Measurements from ENCODE around the gene TTC34.

Gene TTC34

GRCh38 chr1:2642560-2643413 is 158.7 kb downstream of the TTC34 start:
- peak; percentile 98 for DNase-seq (ENCODE audit: insufficient read length, low spot score)
- TF ChIP-seq POLR2A (IDR thresholded peaks at IDR 0.05; ENCODE audit: low read depth, low read length) = peak; percentile 42; the same call in 1 of the 2 replicates
- no peak for FAIRE-seq

DNA sequence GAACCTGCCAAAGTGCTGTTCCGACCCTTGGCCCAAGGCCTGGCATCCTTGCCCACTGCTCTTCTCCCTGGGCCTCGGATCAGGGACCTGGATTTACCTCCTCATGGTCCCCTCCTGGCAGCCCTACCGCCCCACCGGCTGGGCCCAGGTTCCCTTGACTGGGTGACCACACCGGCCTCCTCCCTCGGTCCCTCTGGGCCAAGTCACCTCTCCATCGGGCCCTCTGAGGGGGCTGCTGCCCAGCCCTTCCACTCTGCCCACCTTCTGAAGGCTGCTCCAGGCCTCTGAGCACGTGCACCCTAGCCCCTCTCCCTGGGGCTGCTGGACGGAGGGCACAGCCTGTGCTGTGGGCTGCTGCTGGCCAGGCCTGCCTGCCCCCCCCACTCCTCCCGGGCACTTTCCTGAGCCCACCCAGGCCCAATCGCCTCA is 159.3 kb downstream of the TTC34 start:
- no peak for TF ChIP-seq POLR2A (IDR thresholded peaks at IDR 0.05; ENCODE audit: low read depth, low read length)
- DNase-seq (ENCODE audit: insufficient read length, low spot score) (no peak), FAIRE-seq (no peak)

DNA sequence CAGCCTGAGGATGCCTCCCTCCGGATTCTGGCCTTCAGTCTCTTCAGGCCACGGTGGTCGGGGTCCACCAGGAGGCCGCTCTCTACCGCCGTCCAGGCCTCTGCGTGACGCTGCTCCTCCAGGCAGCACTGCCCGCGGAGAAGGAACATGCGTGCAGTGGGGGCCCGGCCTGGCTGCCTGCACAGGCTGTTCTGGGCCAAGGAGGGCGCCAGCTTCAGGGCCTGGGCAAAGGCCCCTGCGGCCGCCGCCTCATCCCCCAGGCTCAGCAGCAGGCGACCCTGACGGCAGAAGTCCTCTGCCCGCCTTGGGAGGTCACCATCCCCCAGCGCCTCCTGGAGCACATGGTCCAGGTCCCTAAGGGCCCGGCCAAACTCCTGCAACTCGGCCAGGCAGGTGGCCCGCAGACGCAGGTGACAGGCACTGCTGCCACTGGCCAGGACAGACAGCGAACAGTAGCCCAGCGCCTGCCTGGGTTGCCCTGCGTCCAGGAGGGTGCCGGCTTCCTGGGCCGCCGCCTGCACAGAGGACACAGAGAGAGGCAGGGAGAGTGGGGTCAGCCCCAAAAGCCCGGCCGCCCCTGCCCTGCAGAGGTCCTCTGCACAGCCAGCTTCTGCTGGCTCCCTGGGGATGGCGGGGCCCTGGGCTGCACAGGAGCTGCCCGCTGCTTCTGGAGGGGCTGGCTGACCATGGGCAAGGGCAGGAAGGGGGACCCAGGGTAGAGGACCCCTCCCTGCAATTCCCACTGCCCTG is 159.9 kb downstream of the TTC34 start:
- FAIRE-seq (no peak), DNase-seq (ENCODE audit: insufficient read length, low spot score) (no peak)
- TF ChIP-seq POLR2A (IDR thresholded peaks at IDR 0.05; ENCODE audit: low read depth, low read length) = no peak

- TF ChIP-seq POLR2A (IDR thresholded peaks at IDR 0.05; ENCODE audit: low read depth, low read length) = no peak
- no peak for FAIRE-seq
- no peak for DNase-seq (ENCODE audit: insufficient read length, low spot score)
These were observed 160.9 kb downstream of the TTC34 start for GRCh38 chr1:2640626-2641025.

DNA sequence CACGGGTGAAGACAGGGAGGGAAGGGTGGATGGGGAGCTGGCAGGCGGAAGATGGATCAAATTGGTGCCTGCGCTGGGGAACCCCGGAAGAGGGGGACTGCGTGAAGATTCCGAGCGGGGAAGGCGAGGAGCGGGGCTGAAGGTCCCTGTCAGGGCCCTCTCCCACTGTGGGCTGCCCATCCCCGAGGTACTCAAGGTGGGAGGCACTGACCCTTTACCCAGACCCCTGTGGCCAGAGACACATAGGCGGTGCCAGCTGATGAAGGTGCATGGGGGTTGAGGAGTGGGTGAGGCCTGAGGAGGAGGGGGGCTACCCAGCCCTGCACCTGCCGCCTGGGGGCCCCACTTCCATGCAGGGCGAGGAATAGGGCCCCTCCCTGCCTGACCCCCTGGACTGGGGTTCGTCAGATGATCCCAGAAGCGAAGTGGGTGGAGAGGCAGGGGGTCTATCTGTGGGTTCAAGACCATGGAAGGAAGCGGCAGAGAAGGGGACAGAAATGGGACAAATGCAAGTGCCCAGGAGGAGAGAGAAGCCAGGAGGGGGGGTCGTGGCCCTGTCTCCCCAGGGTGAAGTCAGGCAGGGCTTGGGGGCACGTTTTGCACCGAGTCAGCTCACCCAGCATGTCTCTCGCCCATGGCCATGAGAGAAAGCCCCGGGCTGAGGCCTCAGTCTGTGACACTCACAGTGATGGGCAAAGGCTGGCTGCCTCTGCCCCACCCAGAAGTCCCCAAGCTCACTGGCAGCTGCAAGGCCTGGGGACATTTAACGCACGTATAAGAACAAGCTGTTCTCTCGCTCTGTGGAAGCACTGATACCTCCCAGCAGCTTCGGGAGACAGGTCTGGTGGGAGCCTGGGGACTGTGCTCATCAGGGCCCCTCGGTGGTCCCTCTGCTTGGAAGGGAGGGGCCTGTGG is 161.6 kb downstream of the TTC34 start:
- FAIRE-seq (no peak), DNase-seq (ENCODE audit: insufficient read length, low spot score) (no peak)
- no peak for TF ChIP-seq POLR2A (IDR thresholded peaks at IDR 0.05; ENCODE audit: low read depth, low read length)

DNA sequence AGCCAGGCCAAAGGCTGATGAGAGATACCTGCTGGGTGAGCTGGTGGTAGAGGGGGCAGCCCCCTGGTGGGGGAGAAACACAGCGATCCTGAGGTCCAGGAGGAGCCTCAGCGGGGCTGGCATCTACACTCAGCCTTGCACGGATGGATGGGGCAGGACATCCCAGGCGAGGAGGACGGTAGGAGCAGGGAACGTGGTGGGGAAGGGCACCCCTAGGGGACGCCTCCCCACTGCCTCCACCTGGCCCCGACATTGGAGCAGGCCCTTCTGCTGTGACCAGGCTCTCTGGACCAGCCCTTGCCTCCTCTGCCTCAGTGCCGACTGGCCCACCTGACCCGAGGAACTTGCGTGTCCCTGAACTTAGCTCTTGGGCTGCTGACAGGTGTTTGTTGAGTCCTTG is 162.3 kb downstream of the TTC34 start:
- DNase-seq (ENCODE audit: insufficient read length, low spot score) = no peak
- no peak for FAIRE-seq
- no peak for TF ChIP-seq POLR2A (IDR thresholded peaks at IDR 0.05; ENCODE audit: low read depth, low read length)

- FAIRE-seq (no peak), DNase-seq (ENCODE audit: insufficient read length, low spot score) (no peak)
- no peak for TF ChIP-seq POLR2A (IDR thresholded peaks at IDR 0.05; ENCODE audit: low read depth, low read length)
These were observed 162.9 kb downstream of the TTC34 start for GRCh38 chr1:2638466-2639115.

GRCh38 chr1:2637442-2638145 is 163.9 kb downstream of the TTC34 start:
- no peak for DNase-seq (ENCODE audit: insufficient read length, low spot score)
- TF ChIP-seq POLR2A (IDR thresholded peaks at IDR 0.05; ENCODE audit: low read depth, low read length) = no peak
- FAIRE-seq = no peak

DNA sequence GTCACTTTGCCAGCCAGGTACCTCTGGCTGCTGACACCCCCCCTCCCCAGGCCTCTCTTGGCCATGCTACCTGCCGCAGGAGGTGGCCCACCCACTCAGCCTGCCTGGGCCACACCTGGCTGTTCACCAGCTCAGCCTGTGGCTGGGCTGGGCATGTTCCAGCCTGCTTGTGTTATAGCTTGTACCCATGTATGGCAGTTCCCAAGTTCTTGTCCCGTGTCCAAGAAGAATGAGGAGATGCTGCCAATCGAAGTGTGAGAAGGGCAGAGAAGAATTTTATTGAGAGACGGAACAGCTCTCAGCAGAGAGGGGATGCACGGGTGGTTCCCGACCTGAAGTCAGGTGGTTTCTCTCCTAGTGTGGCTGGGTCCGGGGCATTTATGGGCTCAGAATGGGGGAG is 164.8 kb downstream of the TTC34 start:
- FAIRE-seq (no peak), DNase-seq (ENCODE audit: insufficient read length, low spot score) (no peak)
- TF ChIP-seq POLR2A (IDR thresholded peaks at IDR 0.05; ENCODE audit: low read depth, low read length) = no peak

DNA sequence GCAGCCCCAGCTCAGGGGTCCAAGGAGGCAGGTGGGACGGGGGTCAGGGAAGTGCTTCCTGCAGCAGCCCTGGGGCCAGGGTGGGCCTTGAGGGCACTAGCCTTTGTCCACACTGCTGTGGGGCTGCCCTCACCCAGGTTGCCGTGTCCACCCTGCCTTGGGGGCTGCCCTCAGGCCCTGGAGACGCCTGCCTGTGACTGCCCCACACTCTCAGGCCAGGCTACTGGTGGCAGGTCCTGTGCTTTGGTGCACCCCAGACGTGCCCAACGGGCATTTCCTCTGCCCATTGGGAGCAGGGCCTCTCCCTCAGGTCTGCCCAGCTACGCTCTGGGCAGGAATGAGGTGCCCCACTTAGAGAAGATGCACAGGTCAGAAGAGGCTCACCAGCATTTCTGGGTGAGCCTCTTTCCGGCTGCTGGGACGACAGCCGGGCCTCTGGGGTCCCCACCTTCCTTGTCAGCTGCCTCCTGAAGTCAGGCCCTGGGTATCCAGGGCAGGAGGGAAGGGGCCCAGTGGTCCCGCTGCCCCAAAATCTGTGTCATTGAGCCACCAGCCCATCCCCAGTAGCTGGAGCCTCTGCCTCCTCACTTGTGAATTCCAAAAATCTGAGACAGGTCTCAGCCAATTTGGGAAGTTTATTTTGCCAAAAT is 166.0 kb downstream of the TTC34 start:
- FAIRE-seq (no peak), DNase-seq (ENCODE audit: insufficient read length, low spot score) (no peak)
- TF ChIP-seq POLR2A (IDR thresholded peaks at IDR 0.05; ENCODE audit: low read depth, low read length) = no peak

DNA sequence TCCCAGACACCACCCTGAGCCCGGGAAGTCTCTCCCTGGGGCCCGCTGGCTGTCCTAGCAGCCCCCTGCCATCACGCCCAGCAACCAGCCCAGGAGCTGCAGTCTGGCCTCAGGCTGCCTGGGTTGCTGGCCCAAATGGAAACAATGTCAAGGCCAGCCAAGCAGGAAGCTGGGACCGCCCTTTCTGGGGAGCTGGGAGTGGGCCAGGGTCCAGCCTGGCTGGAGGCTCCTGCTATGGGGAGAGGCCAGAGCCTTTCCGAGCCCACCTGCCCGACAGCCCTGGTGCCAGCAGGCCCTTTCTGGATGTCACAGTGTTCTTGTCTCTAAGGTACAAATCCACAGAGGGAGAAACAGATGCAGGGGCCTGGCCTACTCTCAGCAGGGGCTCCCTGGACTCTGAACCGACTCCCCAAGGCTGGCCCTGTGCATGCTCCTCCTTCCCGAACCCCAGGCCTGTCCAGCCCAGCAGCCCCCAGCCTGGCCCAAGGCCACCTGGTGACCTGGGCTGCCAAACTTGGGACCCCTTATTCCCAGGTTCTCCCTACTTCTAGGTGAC is 167.5 kb downstream of the TTC34 start:
- no peak for TF ChIP-seq POLR2A (IDR thresholded peaks at IDR 0.05; ENCODE audit: low read depth, low read length)
- FAIRE-seq (no peak), DNase-seq (ENCODE audit: insufficient read length, low spot score) (no peak)

DNA sequence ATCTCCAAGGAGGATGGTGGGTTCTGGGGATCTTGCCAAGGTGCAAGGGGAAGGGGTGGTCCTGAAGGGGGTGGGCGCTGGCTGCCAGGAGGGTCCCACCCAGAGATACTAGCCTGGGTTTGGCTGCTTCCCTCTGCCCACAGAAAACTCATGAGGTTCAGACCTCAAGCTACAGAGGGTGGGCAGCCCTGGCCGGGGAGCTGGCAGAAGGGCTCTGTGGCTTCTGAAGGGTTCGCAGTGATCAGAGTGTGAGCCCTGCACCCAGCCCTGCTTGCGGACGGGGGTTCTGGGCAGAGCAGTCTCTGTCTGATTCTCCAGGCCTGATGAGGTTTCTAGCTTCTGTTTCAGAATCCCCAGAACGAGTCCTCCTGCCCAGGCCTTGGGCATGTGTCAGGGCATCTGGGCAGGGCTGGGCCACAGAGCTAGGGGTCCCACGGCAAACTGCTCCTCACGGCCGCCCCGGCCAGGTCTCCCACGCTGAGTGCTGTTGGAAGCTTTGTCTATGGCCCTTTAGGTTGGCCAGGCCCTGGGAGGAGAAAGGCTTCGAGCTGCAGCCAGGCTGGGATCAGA is 168.0 kb downstream of the TTC34 start:
- no peak for FAIRE-seq
- no peak for DNase-seq (ENCODE audit: insufficient read length, low spot score)

More for the DNA sequence above, 168.0 kb downstream of the TTC34 start:
- no peak for TF ChIP-seq POLR2A (IDR thresholded peaks at IDR 0.05; ENCODE audit: low read depth, low read length)

Data from H54 (cell line).